HG03025 (cell line): Measurements from ENCODE around the gene TRUB1.
"Not testable (repeated sequence)": the region's sequence is repeated elsewhere in the genome, so short reads cannot be mapped to it uniquely, and the experiment has no call there.

Experiments used
- ATAC-seq: cut with Tn5 transposase; IDR thresholded peaks from one replicate; pipeline ENCODE4 v1.9.1; 2021; ENCODE audit warnings: mild to moderate bottlenecking, moderate library complexity; ENCODE audit not compliant: unreplicated experiment, low FRiP score

Gene TRUB1

DNA sequence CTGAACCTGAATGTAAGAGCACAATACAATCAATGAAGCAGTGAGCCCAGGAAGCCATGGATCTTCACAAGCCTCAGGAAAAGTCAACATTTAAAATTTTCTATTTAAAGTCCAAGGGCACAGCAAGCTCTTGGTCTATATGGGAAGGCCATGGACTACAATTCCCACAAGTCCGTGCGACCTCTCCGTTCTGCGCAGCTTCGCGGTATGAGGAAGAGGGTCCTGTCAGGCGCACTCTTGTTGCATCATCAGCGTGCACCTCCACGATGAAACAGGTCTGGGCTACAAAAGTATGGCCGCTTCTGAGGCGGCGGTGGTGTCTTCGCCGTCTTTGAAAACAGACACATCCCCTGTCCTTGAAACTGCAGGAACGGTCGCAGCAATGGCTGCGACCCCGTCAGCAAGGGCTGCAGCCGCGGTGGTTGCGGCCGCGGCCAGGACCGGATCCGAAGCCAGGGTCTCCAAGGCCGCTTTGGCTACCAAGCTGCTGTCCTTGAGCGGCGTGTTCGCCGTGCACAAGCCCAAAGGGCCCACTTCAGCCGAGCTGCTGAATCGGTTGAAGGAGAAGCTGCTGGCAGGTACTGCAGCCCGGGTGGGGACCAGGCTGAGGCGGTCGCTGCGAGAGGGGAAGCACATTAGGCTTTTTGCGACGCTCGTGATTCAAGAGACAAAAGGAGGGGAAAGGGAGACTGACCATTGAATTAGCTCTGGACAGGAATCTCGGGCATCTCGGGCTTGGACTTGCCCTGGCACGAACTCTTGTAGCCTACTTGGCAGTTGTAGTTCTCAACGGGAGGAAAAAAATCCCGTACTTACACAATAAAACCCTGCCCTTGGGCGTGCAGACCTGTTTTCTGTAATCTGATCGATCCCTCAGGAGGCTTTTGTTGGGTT lies at the start of gene TRUB1:
TSS of gene TRUB1 (plus strand) at position 234 of the 894 bp plus-strand sequence. CDS start at position 293, 59 bp downstream.
- peak; percentile 100 for ATAC-seq

DNA sequence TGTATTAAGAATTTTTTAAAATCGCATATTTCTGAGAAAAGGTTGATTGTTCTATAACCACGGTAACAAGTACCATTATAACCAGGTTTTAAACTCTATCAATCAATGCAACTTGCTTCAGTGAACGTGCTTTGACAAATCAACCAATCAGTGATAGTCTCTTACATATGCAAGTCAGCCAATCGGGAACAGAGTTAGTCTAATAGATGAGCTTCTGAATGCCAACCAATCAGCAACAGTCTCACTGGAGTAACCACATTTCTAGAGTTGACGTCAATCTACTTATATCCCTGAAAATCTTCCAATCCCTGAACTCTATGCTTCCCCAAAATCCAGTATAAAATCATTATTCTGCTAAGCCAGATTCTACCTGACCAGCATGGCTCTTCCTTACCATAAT lies 44.7 kb upstream of the TRUB1 start:
- no peak for ATAC-seq

DNA sequence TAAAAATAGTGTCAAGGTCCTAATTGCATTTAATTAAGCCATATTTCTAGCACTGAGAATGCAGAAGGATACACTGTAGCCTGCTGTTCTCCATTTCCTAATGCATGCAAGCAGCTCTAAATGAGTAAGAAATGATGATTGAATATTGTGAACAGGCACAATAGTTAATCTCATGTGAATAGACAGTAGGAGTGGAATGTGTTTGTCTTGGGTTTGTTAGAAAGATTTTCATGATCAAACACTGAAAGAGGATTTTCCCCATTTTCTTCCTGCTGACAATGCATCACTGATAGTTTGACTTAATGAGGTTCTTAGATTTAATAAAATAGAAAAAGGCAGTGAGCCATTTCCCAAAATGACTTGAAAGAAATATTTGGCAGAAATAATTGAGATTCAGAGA lies 43.1 kb upstream of the TRUB1 start:
- ATAC-seq, result no peak

DNA sequence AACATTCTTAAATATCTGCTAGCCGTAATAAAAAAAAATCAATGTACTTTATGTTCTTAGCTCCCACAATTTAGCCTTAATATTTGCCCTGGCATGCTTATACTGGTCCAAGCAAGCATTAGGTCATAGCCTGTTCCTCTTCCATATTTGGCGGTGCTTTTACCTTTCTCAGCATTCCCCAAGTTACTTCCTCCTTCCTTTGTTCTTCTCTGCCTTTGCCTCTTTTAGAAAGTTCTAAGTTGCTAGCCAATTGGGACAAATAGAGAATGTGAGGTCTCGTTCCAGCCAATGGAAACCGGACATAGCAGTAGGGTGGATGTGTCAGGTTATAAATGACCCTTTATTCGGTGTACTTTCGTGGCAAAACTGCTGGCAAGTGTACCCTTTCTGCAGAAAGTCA lies 41.0 kb upstream of the TRUB1 start:
- not testable (repeated sequence) for ATAC-seq

DNA sequence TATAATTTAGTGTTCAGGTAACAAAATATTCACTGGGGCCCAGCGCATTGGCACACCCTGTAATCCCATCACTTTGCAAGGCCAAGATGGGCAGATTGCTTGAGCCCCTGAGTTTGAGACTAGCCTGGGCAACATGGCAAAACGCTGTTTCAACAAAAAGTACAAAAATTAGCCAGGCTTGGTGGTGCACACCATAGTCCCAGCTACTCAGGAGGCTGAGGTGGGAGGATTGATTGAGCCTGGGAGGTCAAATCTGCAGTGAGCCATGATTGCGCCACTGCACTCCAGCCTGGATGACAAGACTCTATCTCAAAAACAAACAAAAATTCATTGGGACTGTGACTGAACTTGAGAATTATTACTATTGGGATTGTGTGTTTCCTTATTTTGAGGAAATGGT lies 40.4 kb upstream of the TRUB1 start:
- ATAC-seq, result no peak

DNA sequence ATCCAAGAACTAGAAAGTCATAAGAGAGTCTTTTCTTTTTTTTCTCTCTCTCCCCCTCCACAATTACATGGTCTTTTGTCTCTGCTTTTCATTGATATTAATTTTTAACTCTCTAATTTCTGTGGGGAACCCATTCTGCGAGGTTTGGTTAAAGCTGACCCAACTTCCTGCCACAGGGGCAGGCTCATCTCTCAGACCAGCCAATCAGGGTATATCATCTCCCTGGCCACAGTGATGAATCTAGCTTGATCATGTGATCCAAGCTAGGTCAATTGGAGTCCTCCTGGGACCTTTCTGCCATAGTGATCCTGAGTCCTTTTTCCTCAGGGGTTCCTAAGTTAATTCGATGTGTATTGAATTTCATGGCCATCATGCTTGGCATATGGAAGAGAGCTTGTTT lies 38.0 kb upstream of the TRUB1 start:
- no peak for ATAC-seq

DNA sequence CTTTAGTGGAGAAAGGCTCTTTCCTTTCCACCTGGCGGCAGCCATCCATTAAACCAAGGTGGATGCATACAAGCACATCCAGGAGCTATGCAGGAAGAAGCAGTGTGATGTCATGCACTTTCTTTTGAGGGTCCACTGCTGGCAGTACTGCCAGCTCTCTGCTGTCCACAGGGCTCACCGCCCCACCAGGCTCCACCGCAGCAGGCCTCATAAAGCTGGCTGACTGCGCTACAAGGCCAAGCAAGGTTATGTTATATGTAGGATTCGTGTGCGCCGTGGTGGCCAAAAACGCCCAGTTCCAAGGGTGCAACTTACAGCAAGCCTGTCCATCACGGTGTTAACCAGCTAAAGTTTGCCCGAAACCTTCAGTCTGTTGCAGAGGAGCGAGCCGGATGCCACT lies 37.3 kb upstream of the TRUB1 start:
- no peak for ATAC-seq

DNA sequence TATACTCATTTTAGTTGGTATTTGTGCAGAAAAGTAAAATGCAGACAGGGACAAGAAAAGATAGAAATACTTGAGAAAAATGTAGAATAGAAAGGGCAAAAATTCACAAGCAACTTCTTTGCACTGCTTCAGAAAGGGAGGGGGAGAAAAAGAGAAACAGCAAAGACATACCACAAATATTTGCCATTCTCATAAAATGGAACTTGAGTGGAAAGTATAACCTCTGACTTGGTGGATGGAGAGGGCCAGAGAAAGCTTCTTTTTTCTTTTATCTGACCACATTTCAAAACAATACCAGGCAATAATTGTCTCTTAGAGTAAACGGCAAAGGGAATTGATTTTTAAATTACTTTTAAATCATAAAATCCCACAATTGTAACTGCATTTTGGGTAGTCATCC lies 35.8 kb upstream of the TRUB1 start:
- ATAC-seq, result no peak

DNA sequence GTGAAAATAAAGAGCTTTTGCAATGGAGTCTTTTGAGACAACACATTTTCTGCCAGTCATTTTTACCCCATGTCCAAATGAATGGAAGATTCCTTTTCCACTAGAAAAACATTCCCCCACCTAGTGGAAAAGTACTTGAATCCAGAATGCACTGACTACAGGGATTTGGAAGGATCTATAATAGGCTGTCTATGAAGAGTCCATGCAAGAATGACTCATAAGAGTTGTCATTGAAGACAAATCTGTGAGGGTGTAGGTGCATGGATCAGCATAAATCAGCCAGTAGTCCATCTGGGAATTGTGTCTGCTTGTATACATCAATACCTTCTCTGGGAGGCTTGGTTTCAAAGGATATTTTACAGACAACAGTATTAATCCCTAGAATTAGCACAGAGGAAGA lies 32.5 kb upstream of the TRUB1 start:
- ATAC-seq, result no peak

DNA sequence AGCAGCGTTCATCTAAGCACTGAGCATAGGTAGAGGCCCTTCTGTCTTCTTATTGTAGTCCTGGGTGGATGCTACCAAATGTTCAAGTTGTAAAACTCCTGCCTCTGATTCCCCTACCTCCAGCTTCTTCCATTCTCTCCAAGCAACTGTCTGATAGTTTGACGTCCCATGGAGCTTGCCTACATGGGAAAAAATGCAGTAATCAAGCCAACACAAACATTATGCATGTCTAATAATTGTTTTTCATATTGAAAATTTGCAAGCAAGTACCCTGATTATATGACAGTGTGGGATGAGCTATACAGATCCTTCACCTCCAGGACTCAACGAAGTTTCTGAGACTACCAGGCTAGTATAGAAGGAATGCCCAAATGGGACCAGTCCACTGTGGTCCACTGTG lies 31.0 kb upstream of the TRUB1 start:
- ATAC-seq, result no peak

DNA sequence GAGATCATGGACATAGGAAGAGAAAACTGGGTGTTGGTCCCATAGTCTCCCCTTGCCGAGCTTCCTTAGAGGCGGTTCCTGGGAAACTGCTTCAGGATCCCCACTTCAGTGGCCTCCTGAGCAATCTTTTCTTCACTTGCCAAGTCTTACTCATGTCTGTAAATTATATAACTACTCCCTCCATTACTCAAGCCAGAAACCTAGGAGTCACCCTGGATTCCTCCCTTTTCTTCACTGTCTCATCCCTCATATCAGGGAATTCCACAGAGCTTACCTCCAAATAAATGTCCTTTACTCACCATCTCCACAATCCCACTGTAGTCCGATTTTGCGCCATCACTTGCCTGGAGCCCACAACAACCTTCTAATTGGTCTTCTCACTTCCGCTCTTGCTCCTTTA lies 29.1 kb upstream of the TRUB1 start:
- ATAC-seq, result no peak

DNA sequence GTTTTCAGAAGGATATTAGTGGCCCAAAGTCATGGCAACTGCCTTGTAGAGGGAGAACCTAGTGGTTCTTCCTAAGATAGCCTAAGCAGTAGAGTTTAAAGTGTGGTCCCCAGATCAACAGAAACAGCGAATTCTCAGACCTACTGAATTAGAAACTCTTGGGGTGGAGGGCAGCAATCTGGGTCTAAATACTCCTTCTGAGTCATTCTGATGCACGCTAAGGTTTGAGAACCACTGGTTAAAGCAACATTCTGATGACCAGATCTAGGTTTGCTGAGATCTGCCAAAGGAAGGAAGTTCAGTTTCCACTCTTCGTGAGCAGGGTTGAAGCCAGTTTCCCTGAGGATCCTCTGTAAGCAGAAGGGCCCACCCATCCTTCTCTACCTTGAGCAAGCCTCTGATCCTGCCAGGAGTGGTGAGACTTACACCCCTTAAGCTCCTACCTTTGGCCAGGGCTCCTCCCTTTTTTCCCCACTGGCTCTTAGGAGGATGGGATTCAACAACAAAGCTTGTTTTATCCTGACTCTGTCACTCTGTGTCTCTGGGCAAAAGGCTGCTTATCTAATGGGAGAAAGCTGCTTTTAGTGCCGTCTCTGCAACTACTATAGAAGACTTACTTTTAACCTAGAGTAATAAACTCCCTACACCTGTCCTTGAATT lies 26.8 kb upstream of the TRUB1 start:
- ATAC-seq, result peak; percentile 70

DNA sequence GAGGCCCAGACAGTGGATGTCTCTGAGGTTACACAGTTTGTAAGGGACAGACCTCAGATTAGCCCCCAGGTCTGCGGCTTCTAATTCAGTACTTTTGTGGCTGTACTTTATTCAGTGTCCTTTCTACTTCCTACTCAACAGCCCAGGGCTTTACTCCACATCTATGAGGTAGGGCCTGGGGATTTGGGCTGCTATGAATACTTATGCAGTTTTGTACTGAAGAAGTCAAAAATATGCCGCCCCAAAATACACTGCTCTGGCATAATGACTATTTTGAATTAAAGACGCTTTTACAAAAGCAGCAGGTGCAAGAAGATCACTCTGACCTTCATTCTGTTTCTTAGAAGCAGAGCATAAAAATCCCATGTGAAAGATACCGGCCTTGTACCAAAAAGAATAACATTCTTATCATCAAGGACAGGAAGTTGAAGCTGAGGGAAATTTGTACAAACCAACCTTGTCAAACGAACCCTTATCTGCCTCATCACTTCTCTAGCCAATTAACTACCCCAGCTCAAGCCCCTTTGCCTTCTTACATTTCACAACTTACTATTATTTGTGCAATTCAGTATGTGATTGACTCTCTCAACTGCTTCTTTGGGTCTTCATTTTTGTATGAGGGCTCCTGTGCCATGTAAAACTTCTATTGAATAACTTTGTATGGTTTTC lies 26.1 kb upstream of the TRUB1 start:
- no peak for ATAC-seq

DNA sequence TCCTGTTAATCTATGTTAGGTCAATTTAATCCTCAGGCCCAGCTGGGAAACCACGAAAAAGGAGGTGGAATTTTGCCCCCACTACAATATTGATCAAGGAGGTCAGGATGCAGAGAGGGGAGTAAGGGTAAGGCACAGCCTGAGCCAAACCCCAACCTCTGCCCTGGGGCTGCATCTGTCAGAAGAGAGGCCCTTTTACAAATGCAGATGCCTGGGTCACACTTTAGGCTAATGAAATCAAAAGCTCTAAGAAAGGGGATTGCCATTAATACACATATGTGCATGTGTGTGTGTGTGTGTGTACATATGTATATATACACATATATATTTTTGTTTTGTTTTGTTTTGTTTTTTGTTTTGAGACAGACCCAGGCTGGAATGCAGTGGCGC lies 25.5 kb upstream of the TRUB1 start:
- ATAC-seq, result no peak

DNA sequence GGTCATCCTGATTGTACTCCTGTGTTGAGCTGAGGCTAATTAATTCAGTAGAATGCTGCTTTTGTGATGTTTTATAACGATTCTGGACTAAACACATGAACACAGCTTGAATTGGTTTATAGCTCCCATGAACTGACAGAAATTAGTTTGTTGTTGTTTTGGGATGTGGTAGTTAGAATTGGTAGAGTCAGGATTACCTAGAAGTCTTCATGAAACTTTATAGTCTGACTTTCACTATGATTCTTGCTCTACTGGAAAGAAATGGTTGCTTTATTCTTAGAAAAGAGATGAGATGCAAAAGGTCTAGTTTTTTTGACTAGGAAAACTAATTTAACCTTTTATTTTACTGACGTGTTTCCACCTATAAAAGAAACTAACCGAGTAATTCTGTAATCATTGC lies 23.4 kb upstream of the TRUB1 start:
- ATAC-seq, result no peak

DNA sequence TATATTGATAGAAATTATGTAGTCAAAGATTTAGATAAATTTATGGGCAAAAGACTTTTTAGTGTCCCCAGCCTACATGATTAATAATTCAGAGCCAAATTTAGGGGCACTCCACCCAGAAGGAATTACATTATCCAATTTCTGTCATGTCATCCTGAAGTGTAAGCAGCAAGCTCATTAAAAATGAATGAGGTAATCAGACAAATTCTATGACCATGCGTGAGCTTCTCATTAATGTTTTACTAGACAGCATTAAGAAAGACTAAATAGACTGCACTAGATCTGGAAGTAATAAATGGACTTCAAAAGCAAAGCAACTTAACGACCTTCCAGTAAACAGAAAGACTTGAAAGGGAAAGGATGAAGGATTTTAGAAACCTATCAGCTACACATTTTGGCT lies 22.7 kb upstream of the TRUB1 start:
- ATAC-seq, result no peak

DNA sequence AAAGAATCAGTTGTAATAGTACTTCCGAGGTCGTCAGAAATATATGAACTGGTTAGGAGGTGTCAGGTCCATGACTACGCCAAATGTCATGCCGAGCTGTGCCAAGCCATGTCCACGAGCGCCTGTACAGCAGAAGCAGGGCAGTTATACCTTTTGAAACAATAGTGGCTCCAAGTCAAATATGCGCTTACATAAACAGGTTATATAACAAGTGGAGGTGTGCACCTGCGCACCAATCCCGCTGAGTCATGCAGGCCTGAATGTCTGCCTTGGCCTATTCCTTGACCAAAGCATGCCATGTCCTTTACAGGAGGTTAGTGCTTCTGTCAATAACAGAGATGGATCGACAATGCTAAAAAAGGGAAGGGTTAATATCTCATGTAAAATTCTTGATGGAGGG lies 21.3 kb upstream of the TRUB1 start:
- ATAC-seq, result no peak

DNA sequence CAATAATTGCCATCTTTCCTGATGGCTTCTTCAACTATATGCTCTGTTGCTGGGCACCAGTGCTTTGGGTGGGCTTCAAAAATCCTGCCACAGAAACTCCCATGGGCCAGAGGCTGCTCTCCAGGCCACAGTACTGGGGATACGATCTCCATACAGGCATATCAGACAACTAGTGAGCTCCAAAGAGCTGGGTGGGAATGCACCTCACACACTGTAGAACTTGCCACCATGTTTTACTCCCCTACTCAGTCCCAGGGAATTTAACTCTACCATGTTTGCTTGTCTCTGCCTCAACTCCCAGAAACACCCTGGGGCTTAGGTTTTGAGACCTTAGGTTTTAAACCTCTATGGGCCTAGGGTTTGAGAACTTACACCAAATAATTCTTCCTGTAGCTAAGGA lies 20.5 kb upstream of the TRUB1 start:
- ATAC-seq, result no peak

DNA sequence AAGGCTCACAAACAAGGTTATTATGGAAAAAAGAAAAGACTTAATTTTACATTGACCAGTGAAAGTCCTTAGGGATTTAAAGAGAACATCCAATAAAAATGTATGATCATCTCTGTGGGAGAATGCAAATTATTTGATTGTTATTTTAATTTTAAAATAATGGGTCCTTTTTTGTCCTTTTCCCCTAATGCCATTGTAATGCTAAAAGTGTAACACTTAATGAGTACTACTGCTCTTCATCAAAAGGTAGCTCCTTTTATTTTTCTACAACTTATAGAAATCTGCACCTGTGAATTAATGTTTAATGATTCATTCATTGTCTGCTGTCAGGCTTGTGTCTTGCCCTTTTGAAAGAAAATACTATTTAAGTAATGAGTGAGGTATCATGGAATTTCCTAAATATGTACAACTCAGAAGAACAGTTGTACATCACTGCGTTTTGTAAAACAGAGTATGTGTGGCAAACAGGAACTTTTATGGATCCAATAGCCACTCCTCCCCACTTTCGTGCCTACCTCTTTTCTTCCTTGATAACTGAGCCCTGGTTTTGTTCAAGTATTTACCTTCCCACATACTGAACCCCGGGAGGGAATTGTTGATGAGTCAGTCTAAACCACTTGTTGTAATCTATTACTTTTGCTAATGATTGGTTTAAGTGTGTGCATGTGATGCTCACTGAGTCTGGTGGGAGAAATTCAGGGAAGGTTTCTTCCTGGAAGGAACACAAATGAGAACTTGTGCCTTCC lies 19.9 kb upstream of the TRUB1 start:
- no peak for ATAC-seq

DNA sequence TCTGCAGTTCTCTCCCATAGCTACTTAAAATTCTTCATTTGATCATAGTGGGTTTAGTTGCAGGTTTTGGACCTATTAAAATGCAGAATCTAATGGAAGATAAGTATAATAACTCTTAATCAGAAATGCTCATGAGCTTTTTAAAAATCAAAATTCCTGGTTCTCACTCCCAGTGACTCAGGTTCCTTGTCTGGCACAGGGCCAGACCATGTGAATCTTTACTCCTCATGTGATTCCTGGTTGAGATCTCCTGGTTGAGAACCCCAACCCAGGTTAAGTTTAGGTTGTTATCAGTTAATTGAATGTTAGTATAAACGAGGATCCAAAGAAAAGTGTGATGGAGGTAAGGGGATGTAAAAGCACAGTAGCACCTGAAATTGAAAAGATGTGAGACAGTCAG lies 17.5 kb upstream of the TRUB1 start:
- no peak for ATAC-seq

DNA sequence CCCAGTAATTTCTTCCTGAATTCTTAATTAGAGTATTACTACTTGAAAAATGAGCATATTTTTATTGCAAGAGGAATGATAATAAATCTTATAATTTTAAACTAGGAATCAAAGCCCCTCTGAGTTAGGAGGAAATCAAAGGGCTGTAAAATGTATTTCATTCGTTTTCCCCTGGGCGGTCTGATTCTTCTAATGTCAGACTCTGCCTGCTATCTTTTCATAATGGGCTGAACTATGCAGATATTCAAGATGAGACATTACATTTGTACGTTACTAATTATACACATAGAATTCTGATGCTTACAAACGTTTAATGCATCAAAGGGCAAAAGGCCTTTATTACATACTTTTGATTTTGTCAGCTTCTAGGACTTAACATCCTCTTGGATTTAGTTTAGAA lies 16.0 kb upstream of the TRUB1 start:
- no peak for ATAC-seq
